CD4-positive, alpha-beta T cell treated with Interleukin-21 for 1 hour (primary cell): ENCODE data around the gene LANCL3.
"Not testable (repeated sequence)": the region's sequence is repeated elsewhere in the genome, so short reads cannot be mapped to it uniquely, and the experiment has no call there.

Source experiments
- DNase-seq: peaks from one replicate; pipeline ENCODE4 v3.0.0-alpha.2; 2020

The LANCL3 gene

GRCh38 chrX:37627602-37628001 lies 56.1 kb downstream of the LANCL3 start:
- no peak for DNase-seq

- DNase-seq: no peak
These were observed 66.6 kb downstream of the LANCL3 start for GRCh38 chrX:37638047-37638446.

GRCh38 chrX:37640142-37640541 lies 68.7 kb downstream of the LANCL3 start:
- no peak for DNase-seq

- DNase-seq: no peak
These were observed 70.4 kb downstream of the LANCL3 start for GRCh38 chrX:37641859-37642258.

- DNase-seq: no peak
These were observed 73.2 kb downstream of the LANCL3 start for GRCh38 chrX:37644381-37645305.

- DNase-seq: no peak
These were observed 74.8 kb downstream of the LANCL3 start for GRCh38 chrX:37646254-37646653.

GRCh38 chrX:37650879-37651278 lies 79.4 kb downstream of the LANCL3 start:
- not testable (repeated sequence) for DNase-seq

- DNase-seq: no peak
These were observed 80.5 kb downstream of the LANCL3 start for GRCh38 chrX:37651921-37652452.

GRCh38 chrX:37652589-37653231 lies 81.2 kb downstream of the LANCL3 start:
- DNase-seq: no peak

- DNase-seq: no peak
These were observed 82.1 kb downstream of the LANCL3 start for GRCh38 chrX:37653397-37654085.

GRCh38 chrX:37658343-37659030 lies 87.0 kb downstream of the LANCL3 start:
- DNase-seq: no peak

GRCh38 chrX:37659047-37659446 lies 87.6 kb downstream of the LANCL3 start:
- no peak for DNase-seq

GRCh38 chrX:37662181-37662580 lies 90.7 kb downstream of the LANCL3 start:
- DNase-seq: no peak

GRCh38 chrX:37666516-37666915 lies 95.1 kb downstream of the LANCL3 start:
- no peak for DNase-seq

- DNase-seq: no peak
These were observed 95.7 kb downstream of the LANCL3 start for GRCh38 chrX:37667141-37667540.

- DNase-seq: no peak
These were observed 101.1 kb downstream of the LANCL3 start for GRCh38 chrX:37672563-37672962.

- no peak for DNase-seq
These were observed 105.3 kb downstream of the LANCL3 start for GRCh38 chrX:37676811-37677210.

- DNase-seq: no peak
These were observed 105.8 kb downstream of the LANCL3 start for GRCh38 chrX:37677243-37677642.

GRCh38 chrX:37677765-37678164 lies 106.3 kb downstream of the LANCL3 start:
- no peak for DNase-seq

GRCh38 chrX:37678574-37678973 lies 107.1 kb downstream of the LANCL3 start:
- no peak for DNase-seq

- no peak for DNase-seq
These were observed 107.8 kb downstream of the LANCL3 start for GRCh38 chrX:37679230-37679629.

GRCh38 chrX:37679888-37680287 lies 108.4 kb downstream of the LANCL3 start:
- DNase-seq: no peak

- no peak for DNase-seq
These were observed 113.0 kb downstream of the LANCL3 start for GRCh38 chrX:37684426-37684825.
